Adipocyte (in vitro differentiated cells): Measurements from ENCODE around the gene GNGT2.

Experiments used
- DNase-seq: peaks from one replicate; pipeline ENCODE4 v3.0.0-alpha.2; 2015; ENCODE audit warnings: low read depth
- H3K27me3 ChIP-seq: replicated peaks from 2 replicates; pipeline ENCODE4 v1.7.0; 2013; ENCODE audit warnings: mild to moderate bottlenecking, low read length, moderate library complexity; ENCODE audit not compliant: control insufficient read depth, insufficient read depth
- H3K36me3 ChIP-seq: 2 replicates; pipeline ENCODE4 v1.7.0; 2013; ENCODE audit warnings: low read length, mild to moderate bottlenecking, moderate library complexity; ENCODE audit not compliant: control insufficient read depth, insufficient read depth, severe bottlenecking
- H3K4me1 ChIP-seq: 2 replicates; pipeline ENCODE4 v1.7.0; 2013; ENCODE audit warnings: mild to moderate bottlenecking, low read length, moderate library complexity; ENCODE audit not compliant: control insufficient read depth, insufficient read depth
- H3K4me3 ChIP-seq: 2 replicates; pipeline ENCODE4 v1.7.0; 2013; ENCODE audit warnings: mild to moderate bottlenecking, low read length, moderate library complexity
- H3K9ac ChIP-seq: 2 replicates; pipeline ENCODE4 v1.7.0; 2013; ENCODE audit warnings: mild to moderate bottlenecking, low read length, moderate library complexity
- H3K9me3 ChIP-seq: 2 replicates; pipeline ENCODE4 v1.7.0; 2013; ENCODE audit warnings: mild to moderate bottlenecking, low read length, moderate library complexity; ENCODE audit not compliant: control insufficient read depth

GNGT2 gene

GRCh38 chr17:49157784-49158183 lies 52.6 kb downstream of the GNGT2 start:
- H3K9ac ChIP-seq, result no peak overlapping the region
- no peaks in the 10 kb centered on the region for H3K4me1 ChIP-seq
- no peak for DNase-seq
- peaks cover 48% of the 10 kb centered on the region for H3K27me3 ChIP-seq
- no peaks in the 10 kb centered on the region for H3K9me3 ChIP-seq
- no peak overlapping the region for H3K4me3 ChIP-seq
- H3K36me3 ChIP-seq, result no peaks in the 10 kb centered on the region

- Histone ChIP-seq H3K4me1 (no peaks in the 10 kb centered on the region), H3K9me3 (no peaks in the 10 kb centered on the region), H3K27me3 (peaks cover 44% of the 10 kb centered on the region), H3K36me3 (no peaks in the 10 kb centered on the region), H3K4me3 (no peak overlapping the region), H3K9ac (no peak overlapping the region)
- DNase-seq, result no peak
These were observed 54.1 kb downstream of the GNGT2 start for GRCh38 chr17:49156256-49156655.
